Activated CD4-positive, alpha-beta T cell treated with anti-CD3 and anti-CD28 coated beads, Interleukin-2, amount 50 U/mL, for 16 hours (primary cell): Measurements from ENCODE around the gene ADAMTS8.

Source experiments
- DNase-seq: peaks from one replicate; pipeline ENCODE4 v3.0.0-alpha.2; 2020

Gene ADAMTS8

DNA sequence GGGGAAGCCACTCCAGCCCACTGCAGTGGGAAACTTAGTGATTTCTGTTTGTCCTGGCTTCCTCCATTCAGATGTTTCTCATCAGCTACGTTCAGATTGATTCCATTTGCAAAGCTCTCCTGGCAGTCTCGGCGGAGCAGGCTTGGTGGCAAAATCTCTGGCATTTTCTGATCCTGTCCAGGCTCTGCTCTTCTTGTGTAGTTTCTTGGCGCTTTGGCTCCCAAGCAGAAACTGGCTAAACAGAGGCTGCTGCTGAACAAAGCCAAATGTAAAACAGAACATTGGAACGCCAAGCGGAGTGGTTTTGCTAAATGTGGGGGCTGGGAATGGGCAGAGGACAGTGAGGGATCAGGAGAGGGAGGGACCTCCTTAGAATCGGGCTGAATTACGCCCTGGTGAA lies 36.7 kb downstream of the ADAMTS8 start:
- no peak for DNase-seq

DNA sequence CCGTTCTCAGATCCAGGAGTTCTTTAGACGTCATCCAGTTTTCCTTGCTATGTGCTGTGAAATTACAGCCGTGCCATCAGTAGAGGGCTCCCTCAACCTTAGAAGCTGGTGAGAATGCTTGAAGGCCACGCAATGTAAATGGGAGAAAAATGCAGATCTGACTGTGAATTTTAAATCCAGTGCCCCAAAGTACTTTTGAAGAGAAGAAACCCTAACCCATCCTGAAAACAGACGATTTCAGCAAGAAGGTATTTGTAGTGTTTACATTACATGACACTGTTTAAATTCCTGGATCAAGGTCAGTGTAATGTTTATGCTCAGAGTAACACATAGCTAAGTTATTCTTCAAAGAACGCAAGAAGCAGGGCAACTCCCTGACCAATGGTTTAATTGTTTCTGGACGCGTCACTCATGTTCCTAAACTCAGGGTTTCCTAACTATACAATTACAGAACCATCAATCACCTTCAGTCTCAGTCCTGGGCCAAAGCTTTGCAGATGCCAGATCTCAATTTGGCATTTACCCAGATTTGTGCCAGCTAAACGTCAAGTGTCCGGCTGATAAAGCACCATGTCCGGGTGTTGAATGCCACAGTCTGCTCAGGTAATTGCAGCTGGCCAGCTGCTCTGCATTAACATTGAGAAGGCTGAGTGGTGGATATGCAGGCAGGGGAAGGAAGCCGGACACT lies 38.2 kb downstream of the ADAMTS8 start:
- DNase-seq, result no peak

DNA sequence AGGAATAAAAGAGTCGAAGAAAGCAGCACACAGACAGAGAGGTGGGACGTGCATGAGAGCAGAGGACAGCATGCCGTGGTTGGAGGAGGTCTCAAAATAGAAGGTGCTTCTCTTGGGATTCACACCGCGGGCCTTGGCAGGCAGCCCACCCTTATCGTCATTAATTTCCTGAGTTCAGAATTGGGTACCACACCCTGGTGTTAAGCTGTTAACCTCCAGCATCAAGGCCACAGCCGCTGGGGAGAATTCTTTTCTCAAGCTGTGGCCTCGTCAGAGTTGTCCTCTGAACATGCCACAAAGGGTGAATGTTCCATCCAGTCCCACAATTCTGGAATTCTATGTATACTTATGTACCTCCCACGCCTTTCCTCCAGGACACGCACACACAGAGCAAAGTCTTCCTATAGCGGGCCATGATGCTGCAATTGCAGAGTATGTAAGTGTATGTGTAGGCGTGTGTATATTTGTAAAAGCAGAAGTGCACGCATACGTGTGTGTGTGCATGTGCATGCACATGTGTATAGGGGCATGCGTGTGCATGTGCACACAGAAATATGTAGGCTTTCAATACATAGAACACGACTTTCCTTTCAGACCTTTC lies 39.0 kb downstream of the ADAMTS8 start:
- no peak for DNase-seq

DNA sequence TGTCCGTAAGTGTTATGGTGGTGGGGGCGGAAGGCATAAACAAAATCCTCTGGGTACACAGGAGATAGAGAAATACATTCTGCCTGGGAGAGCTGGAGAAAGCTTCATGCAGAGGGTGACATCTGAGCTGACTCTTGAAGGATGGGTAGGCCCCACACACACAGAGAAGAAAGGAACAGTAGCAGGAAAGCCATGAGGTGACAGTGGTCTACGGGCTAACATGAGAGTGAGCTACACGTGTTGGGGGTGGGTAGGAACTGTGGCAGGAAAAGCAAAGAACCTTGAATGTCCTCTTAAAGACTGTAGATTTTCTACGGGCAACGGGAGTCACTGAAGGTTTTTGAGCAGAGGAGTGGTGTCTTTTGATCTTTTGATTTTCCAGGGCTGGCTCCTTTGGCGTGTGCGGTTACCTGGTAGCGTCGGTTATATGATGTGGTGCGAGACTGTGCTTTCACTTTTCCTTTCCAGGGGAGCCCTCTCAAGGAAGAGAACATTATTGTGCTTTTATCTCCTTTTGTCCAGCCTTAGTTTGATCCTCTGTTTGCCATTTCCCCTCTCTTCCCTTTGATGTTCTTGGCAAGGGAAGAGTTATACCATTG lies 39.7 kb downstream of the ADAMTS8 start:
- DNase-seq, result peak; percentile 18

DNA sequence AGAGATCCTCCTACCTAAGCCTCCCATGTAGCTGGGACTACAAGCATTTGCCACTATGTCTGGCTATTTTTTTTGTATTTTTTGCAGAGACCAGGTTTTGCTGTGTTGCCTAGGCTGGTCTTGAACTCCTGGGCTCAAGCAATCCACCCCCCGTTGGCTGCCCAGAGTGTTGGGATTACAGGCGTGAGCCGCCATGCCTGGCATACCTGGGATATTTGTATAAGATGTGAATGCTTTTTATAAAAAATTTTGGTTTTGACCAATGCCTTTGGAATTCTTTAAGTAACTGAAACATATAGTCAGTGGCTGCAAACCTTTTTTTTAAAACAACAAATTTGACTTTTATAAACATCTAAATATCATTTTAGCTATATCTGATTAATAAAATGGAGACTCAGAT lies 42.4 kb downstream of the ADAMTS8 start:
- no peak for DNase-seq

DNA sequence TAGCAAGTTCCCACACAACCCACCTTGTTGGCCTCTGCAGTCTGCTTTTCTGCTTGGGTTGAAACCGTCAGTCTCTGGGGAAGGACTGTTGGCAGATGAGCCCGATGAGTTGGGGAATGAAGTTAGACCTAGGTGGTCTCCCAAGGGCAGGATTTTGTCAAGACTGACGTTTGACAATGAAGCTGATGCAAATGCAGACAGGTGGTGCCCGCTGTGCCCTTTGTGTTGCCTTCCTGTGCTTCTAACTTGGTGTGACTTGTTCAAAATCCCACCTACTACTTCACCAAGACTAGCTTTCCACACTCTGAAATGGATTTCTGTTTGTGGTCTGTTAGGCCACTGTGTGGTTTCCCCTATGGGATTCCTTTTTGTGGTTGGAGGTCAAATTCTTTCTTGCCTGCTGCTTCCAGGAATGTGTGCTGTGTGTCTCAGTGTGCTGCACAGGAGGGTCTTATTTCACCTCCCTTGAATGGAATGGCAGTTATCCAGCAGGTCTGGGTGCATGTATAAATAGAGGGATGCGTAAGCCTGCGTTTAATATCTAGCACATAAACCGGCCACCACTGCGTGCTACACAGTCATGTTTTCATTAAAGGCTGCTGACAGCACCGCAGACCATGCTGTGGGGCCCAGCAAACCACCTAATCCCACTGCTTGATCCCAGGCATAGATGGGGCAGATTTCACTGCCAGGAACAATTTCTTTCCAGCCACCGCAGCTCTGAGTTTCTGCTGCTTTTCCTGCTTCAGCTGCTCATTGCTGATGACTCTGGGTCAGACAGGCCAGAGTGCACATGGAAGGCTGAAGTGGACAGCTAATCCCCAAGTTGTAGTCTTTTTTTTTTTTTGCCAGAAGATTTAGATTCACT lies 44.8 kb downstream of the ADAMTS8 start:
- no peak for DNase-seq

DNA sequence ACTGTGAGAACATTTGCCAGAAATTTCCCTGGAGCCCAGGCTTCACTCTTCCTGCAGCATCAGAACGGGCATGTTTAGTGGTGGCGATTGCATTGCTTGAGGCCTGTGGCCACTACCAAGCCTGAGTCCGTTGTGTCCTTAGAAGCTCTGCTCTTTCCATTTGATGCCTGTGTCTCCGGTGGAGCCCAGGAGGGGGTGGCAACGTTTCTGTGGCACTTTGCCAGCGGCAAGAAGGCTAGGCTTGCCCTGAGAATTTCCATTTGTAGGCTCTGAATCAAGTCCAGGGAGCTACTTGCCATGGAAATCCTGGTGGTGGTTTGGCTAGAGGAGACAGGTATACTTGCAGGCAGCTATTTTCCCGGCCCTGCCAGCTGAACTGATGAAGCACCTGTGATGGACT lies 47.1 kb downstream of the ADAMTS8 start:
- DNase-seq, result no peak

DNA sequence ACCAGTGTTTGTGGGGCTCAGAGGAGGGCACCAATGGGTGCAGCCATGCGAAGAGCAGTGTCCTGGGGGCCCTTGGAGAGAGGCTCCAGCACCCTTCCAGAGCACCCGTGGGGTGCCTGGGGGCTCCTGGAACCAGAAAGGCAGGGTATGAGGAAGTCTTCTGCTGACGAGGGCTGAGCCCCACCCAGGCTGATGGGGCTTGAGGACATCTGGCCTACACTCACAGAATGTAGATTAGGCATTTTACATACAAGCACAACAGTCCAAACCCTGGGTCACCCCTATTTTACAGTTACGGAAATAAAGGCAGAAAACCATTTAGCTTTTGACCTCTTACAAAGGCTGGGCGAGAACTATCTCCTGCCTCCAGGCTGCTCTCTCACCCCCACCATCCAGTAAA lies 47.6 kb downstream of the ADAMTS8 start:
- no peak for DNase-seq

DNA sequence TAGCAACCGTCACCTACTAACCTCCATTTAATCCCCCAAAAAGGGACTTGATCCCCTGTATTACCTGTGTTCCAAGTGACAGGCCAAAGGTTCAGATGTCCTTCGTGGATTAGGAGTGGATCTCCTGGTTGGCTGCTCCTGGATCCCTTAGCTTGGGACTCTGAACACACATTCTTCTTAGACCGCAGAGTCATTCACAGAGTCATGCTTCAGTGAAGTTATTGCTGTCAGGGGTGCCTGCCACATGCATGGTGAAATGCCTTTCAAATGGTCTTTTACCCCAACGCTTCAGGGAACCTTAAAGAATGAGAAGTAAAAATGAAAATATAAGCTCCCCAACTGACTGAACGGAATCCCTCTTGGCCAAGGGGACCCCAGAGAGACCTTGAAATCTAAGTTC lies 49.1 kb downstream of the ADAMTS8 start:
- DNase-seq, result no peak

DNA sequence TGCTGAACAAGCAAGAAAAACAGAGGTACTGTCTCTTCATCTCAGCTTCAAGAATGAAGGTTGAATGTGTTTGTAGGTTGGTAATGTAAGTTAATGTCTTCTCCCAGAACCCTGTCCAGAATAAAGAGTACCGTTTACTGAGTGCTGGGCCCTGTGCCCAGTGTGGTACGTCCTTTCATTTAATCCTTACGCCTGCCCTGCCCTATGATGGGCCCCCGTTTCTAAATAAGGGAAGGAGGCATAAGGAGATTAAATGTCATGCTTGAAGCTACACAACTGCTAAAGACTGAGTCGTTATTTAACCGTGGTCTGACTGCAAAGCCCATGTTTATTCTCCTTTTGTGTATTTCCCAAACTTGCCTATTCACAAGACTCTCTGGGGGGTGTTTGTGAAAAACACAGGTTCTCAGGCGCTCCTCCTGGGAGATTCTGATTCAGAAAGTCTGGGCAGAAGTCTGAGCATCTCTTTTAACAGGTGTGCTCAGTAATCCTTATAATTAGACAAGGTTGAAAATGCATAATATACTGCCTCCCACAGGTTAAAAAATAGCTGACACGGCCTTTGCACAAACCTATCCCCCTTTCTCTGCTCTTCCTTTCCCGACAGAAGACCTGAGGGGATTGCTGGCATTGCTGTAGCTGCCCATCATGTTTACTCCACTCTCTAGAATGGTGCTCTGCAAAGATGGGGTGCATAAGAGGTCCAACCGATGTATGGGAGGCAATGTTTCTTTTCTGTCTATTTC lies 57.4 kb downstream of the ADAMTS8 start:
- DNase-seq, result no peak

DNA sequence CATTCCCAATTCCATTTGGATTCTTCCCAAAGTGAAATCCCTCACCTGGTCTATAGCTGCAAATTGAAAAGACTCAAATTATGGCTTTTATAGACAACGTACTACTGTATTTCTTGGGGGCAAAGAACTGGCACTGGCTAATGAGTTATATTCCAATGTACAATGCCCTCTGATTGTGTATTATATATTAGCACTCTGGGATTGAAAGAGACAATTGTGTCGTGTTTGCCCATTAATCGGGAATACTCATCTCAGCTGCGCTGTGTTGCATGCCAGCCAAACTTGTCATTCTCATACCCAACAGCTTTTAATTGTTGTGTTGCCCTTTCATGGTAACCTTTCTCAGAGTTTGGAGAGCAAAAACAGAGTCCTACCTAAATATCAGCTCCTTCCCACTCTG lies 58.7 kb downstream of the ADAMTS8 start:
- no peak for DNase-seq

DNA sequence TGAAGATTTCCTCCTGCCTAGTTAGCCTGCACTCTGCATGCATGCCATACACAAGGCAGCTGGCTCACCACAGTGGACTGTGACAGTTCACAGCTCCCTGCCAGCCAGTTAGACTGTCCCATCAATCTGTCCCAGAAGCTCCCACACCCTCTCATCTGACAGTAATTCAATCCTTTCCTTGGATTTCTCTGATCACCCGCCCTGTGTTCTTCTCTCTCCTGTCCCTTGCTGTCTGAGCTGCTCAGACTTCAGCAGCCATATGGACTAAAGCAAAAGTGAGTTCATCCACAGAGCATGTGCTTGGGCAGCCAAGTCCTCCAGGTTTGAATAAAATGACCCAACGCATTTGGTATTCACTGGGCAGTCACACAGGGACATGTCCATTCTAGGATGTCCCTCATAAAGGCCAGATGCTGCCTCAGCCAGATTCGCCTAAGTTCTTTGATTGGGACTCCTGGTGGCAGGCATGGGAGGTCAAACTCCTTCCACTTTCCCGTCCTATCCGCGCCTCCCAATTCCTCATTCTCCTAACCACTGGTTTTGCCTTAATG lies 59.2 kb downstream of the ADAMTS8 start:
- DNase-seq, result no peak

DNA sequence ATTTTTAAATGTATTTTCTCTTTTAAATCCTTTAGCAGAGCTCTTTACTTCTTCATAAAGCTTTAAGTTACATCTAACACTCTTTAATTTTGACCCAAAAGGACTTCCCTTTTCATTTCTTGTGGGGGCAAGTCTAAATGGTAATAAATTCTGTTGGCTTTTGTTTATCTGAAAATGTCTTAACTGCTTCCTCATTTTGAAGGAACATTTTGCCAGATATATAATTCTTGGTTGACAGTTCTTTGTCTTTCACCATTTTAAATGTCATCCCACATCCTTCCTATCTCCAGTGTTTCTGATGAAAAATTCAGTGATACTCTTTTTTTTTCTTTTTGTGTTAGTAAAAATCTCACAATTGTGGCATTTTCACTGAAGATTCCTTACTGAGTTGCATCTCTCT lies 69.0 kb downstream of the ADAMTS8 start:
- no peak for DNase-seq

DNA sequence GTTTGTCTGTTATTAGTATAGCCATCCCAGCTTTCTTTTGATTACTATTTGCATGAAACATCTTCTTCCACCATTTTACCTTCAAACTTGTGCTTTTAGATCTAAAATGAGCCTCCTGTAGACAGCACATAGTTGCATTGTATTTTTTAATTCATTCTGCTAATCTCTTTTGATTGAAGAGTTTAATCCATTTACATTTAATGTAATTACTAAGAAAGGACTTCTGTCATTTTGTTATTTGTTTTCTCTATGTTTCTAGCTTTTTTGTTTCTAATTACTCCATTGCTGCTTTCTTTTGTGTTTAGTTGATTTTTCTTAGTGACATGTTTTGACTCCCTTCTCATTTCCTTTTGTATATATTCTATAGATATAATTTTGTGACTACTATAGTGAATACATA lies 70.0 kb downstream of the ADAMTS8 start:
- no peak for DNase-seq
